ENCODE data around the gene DCTN5. TPM values are rescaled to one million over a fixed set of nuclear protein-coding genes. Genes with fewer than 3 reads are reported as not detected.
"Not testable (repeated sequence)": the region's sequence is repeated elsewhere in the genome, so short reads cannot be mapped to it uniquely, and the experiment has no call there.

The DCTN5 gene
- total RNA-seq, 1 donor from 2014 or later, result 68.4 TPM

GRCh38 chr16:23712976-23713375 lies 71.7 kb downstream of the DCTN5 start, which contains the start of gene ERN2:
Gene ERN2, minus strand, starts transcription at chr16:23713222. Its CDS starts 35 bp downstream, at chr16:23713187.
- H3K36me3 ChIP-seq (ENCODE audit: control insufficient read depth, insufficient read depth, low read length), result no peaks in the 10 kb centered on the region
- peaks cover 25% of the 10 kb centered on the region for H3K27me3 ChIP-seq (ENCODE audit: control insufficient read depth, insufficient read depth, low read length)
- no peak for TF ChIP-seq CTCF (IDR thresholded peaks at IDR 0.05; ENCODE audit: insufficient read depth, low read length, poor library complexity, severe bottlenecking)
- H3K4me3 ChIP-seq (ENCODE audit: low read depth, low read length), result no peak within 1 kb of the TSS
- no peak for DNase-seq (ENCODE audit: low read depth)

- no peak for TF ChIP-seq CTCF (IDR thresholded peaks at IDR 0.05; ENCODE audit: insufficient read depth, low read length, poor library complexity, severe bottlenecking)
- DNase-seq (ENCODE audit: low read depth), result no peak
- H3K36me3 ChIP-seq (ENCODE audit: control insufficient read depth, insufficient read depth, low read length), result no peaks in the 10 kb centered on the region
- no peak overlapping the region for H3K4me3 ChIP-seq (ENCODE audit: low read depth, low read length)
- peaks cover 25% of the 10 kb centered on the region for H3K27me3 ChIP-seq (ENCODE audit: control insufficient read depth, insufficient read depth, low read length)
These were observed 75.2 kb downstream of the DCTN5 start for GRCh38 chr16:23716484-23716883.

GRCh38 chr16:23722613-23723240 lies 81.5 kb downstream of the DCTN5 start:
- H3K36me3 ChIP-seq (ENCODE audit: control insufficient read depth, insufficient read depth, low read length); H3K4me3 ChIP-seq (ENCODE audit: low read depth, low read length); H3K27me3 ChIP-seq (ENCODE audit: control insufficient read depth, insufficient read depth, low read length); DNase-seq (ENCODE audit: low read depth): not testable (repeated sequence)

- TF ChIP-seq CTCF (IDR thresholded peaks at IDR 0.05; ENCODE audit: insufficient read depth, low read length, poor library complexity, severe bottlenecking), result no peak
- Histone ChIP-seq H3K27me3 (ENCODE audit: control insufficient read depth, insufficient read depth, low read length) (no peaks in the 10 kb centered on the region), H3K4me3 (ENCODE audit: low read depth, low read length) (no peak overlapping the region), H3K36me3 (ENCODE audit: control insufficient read depth, insufficient read depth, low read length) (no peaks in the 10 kb centered on the region)
- no peak for DNase-seq (ENCODE audit: low read depth)
These were observed 83.0 kb downstream of the DCTN5 start for GRCh38 chr16:23724096-23724784.

GRCh38 chr16:23724785-23725131 lies 83.5 kb downstream of the DCTN5 start:
- DNase-seq (ENCODE audit: low read depth), result no peak
- Histone ChIP-seq H3K27me3 (ENCODE audit: control insufficient read depth, insufficient read depth, low read length) (no peaks in the 10 kb centered on the region), H3K4me3 (ENCODE audit: low read depth, low read length) (no peak overlapping the region), H3K36me3 (ENCODE audit: control insufficient read depth, insufficient read depth, low read length) (no peaks in the 10 kb centered on the region)
- TF ChIP-seq CTCF (IDR thresholded peaks at IDR 0.05; ENCODE audit: insufficient read depth, low read length, poor library complexity, severe bottlenecking), result no peak

- no peak for TF ChIP-seq CTCF (IDR thresholded peaks at IDR 0.05; ENCODE audit: insufficient read depth, low read length, poor library complexity, severe bottlenecking)
- DNase-seq (ENCODE audit: low read depth), result no peak
- no peaks in the 10 kb centered on the region for H3K36me3 ChIP-seq (ENCODE audit: control insufficient read depth, insufficient read depth, low read length)
- H3K27me3 ChIP-seq (ENCODE audit: control insufficient read depth, insufficient read depth, low read length), result no peaks in the 10 kb centered on the region
- no peak overlapping the region for H3K4me3 ChIP-seq (ENCODE audit: low read depth, low read length)
These were observed 85.4 kb downstream of the DCTN5 start for GRCh38 chr16:23726710-23727109.

Other genes starting within 250 kb of the DCTN5 start
- gene COG7, start 188.3 kb upstream of the DCTN5 start, total RNA-seq, result 10.7 and 13.6 TPM in 2 replicates
- 41.6 and 43.6 TPM in 2 replicates for gene GGA2, start 131.0 kb upstream of the DCTN5 start, total RNA-seq
- 22.3 and 44.8 TPM in 2 replicates for gene EARS2, start 84.1 kb upstream of the DCTN5 start, total RNA-seq
- gene UBFD1, start 83.7 kb upstream of the DCTN5 start, total RNA-seq, result 135 and 170 TPM in 2 replicates
- gene NDUFAB1, start 45.1 kb upstream of the DCTN5 start, total RNA-seq, result 69.1 and 132 TPM in 2 replicates
- gene PALB2, start 156 bp upstream of the DCTN5 start, total RNA-seq, result 18.5 and 24.0 TPM in 2 replicates
- 10.4 and 13.1 TPM in 2 replicates for gene PLK1, start 37.4 kb downstream of the DCTN5 start, total RNA-seq
- gene ERN2, start 71.8 kb downstream of the DCTN5 start, total RNA-seq, result under 0.01 TPM in 1 of 2 replicates, not detected in the other
- not detected in 2 replicates for gene CHP2, start 113.6 kb downstream of the DCTN5 start, total RNA-seq
- 6.0 and 7.1 TPM in 2 replicates for gene PRKCB, start 194.5 kb downstream of the DCTN5 start, total RNA-seq